ENCODE measurements around the gene ATP13A3.

ATP13A3 gene

DNA sequence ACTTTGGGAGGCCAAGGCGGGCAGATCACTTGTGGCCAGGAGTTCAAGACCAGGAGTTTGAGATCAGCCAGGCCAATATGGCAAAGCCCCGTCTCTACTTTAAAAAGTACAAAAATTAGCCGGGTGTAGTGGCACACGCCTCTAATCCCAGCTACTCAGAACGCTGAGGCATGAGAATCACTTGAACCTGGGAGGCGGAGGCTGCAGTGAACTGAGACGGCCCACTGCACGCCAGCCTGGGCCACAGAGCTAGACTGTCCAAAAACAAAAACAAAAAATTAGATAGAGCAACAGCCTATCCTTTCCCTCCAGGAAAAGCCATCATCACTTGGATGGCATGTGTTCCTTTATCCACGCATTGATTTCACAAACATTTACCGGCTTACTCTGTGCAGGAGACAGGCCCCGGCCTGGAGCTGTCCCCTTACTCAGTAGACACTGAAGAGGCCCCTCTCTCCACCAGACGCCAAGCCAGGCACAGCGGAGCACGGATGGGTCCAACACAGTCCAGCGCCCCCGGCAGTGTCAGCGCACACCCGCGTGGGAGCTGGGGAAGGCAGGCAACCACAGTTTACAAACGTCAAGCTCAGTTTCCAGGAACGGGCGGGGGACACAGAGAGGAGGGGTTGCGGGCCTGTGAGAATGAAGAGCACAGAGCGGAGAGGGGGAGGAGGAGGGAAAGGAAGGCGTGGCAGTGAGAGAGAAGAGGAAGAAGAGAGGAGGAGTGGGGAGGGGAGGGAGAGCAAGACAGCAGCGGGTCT is 90.8 kb downstream of the ATP13A3 start:
- Histone ChIP-seq H3K27me3 (ENCODE audit: control insufficient read depth in 1 of 2, insufficient read depth in 2 of 2, low read length in 2 of 2) (peaks cover 20 to 23% of the 10 kb centered on the region in 2 donors), H3K9ac (ENCODE audit: low read length in 2 of 2) (peak overlapping the region in 1 of 2 donors; percentile 64), H3K36me3 (ENCODE audit: control insufficient read depth in 2 of 2, insufficient read depth in 2 of 2, low read length in 2 of 2) (no peaks in the 10 kb centered on the region), H3K4me3 (ENCODE audit: low read length in 2 of 2) (peak overlapping the region; percentile 59 to 60), H3K9me3 (ENCODE audit: control insufficient read depth in 2 of 2, low read length in 2 of 2) (peaks cover 0 to 1% of the 10 kb centered on the region in 2 donors), H3K27ac (ENCODE audit: low read length) (no peak overlapping the region), H3K4me1 (ENCODE audit: control insufficient read depth, insufficient read depth, low read length) (peaks cover 13% of the 10 kb centered on the region)

DNA sequence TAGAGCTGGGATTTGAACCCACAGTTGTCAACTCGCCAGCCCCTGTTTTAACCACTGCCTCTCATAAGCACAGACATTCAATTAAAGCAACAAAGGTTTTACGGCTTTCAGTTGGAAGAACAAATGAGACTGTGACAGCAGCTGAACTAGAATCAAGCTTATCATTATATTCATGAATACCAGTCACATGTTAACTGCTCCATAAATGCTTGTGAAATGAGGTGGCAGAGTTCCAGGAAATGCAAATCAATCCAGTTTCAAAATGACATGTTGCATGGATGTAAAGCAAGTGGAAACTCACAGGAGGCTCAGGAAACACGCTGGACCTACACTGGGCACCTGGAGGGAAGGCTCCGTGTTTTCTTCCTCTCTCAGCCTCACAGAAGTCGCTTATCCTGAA is 91.6 kb downstream of the ATP13A3 start:
- Histone ChIP-seq H3K27me3 (ENCODE audit: control insufficient read depth in 1 of 2, insufficient read depth in 2 of 2, low read length in 2 of 2) (peaks cover 20 to 23% of the 10 kb centered on the region in 2 donors), H3K9me3 (ENCODE audit: control insufficient read depth in 2 of 2, low read length in 2 of 2) (peaks cover 3 to 4% of the 10 kb centered on the region in 2 donors), H3K27ac (ENCODE audit: low read length) (no peak overlapping the region), H3K36me3 (ENCODE audit: control insufficient read depth in 2 of 2, insufficient read depth in 2 of 2, low read length in 2 of 2) (no peaks in the 10 kb centered on the region), H3K4me3 (ENCODE audit: low read length in 2 of 2) (no peak overlapping the region), H3K9ac (ENCODE audit: low read length in 2 of 2) (no peak overlapping the region), H3K4me1 (ENCODE audit: control insufficient read depth, insufficient read depth, low read length) (peaks cover 13% of the 10 kb centered on the region)

DNA sequence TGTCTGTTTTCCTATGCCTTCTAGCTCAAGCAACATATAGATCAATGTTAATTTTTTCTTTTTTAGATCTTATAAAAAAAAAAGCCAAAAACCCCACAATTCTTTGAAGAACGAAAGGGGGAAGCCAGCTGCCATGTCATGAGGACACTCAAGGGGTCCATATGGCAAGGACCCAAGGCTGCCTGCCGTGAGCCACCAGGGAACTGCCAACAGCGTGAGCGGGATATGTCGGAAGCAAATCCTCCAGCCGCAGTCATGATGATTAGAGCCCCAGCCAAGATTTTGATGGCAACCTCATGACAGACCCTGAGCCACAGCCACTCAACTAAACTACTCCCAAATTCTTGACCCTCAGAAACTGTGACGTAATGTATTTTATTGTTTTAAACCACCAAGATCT is 94.2 kb downstream of the ATP13A3 start:
- Histone ChIP-seq H3K27me3 (ENCODE audit: control insufficient read depth in 1 of 2, insufficient read depth in 2 of 2, low read length in 2 of 2) (peaks cover 8 to 10% of the 10 kb centered on the region in 2 donors), H3K36me3 (ENCODE audit: control insufficient read depth in 2 of 2, insufficient read depth in 2 of 2, low read length in 2 of 2) (no peaks in the 10 kb centered on the region), H3K4me3 (ENCODE audit: low read length in 2 of 2) (no peak overlapping the region), H3K27ac (ENCODE audit: low read length) (no peak overlapping the region), H3K9ac (ENCODE audit: low read length in 2 of 2) (no peak overlapping the region), H3K4me1 (ENCODE audit: control insufficient read depth, insufficient read depth, low read length) (peaks cover 11% of the 10 kb centered on the region), H3K9me3 (ENCODE audit: control insufficient read depth in 2 of 2, low read length in 2 of 2) (peaks cover 3 to 4% of the 10 kb centered on the region in 2 donors)

DNA sequence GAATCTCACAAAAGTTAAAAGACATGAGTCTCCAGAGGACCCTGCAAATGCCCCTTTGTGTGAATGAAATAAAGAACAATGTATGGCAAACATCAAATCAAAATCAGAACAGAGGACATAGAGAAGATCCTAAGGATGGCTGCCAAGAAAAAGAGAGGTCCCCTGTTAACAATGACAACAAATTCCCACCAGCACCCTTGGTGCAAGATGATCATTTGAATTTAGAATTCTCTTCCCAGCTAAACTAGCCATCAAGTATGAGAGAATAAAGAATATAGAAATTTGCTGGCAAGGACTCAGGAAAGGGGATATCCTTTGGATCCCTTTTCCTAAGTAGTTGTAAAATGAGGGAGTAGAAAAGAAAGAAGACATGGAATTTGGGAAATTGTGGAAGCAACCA is 96.0 kb downstream of the ATP13A3 start:
- Histone ChIP-seq H3K27me3 (ENCODE audit: control insufficient read depth in 1 of 2, insufficient read depth in 2 of 2, low read length in 2 of 2) (peaks cover 0 to 9% of the 10 kb centered on the region in 2 donors), H3K27ac (ENCODE audit: low read length) (no peak overlapping the region), H3K4me1 (ENCODE audit: control insufficient read depth, insufficient read depth, low read length) (no peaks in the 10 kb centered on the region), H3K36me3 (ENCODE audit: control insufficient read depth in 2 of 2, insufficient read depth in 2 of 2, low read length in 2 of 2) (no peaks in the 10 kb centered on the region), H3K4me3 (ENCODE audit: low read length in 2 of 2) (no peak overlapping the region), H3K9ac (ENCODE audit: low read length in 2 of 2) (no peak overlapping the region), H3K9me3 (ENCODE audit: control insufficient read depth in 2 of 2, low read length in 2 of 2) (peaks cover 3 to 4% of the 10 kb centered on the region in 2 donors)

DNA sequence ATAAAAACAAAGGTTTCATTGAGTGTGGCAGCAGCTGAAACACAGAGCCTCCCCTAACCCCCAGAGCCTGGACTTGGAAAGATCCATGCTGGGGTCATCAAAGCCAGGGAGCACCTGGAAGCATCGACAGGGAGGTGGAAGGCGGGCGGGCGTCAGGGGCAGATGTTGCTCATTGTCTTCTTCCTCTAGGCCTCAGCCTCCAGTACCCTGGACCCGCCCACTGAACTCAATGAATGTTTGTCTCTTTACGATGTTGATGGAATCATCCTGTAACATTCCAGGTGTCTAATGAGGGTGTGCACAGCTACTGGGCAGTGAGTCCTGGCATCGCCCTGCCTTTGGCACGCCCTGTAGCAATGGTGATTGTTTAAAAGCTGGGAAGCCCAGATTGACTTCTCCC is 97.5 kb downstream of the ATP13A3 start:
- no peak overlapping the region for H3K9ac ChIP-seq (ENCODE audit: low read length in 2 of 2)
- peaks cover 0 to 5% of the 10 kb centered on the region in 2 donors for H3K27me3 ChIP-seq (ENCODE audit: control insufficient read depth in 1 of 2, insufficient read depth in 2 of 2, low read length in 2 of 2)
- H3K9me3 ChIP-seq (ENCODE audit: control insufficient read depth in 2 of 2, low read length in 2 of 2) = peaks cover 3 to 4% of the 10 kb centered on the region in 2 donors
- H3K36me3 ChIP-seq (ENCODE audit: control insufficient read depth in 2 of 2, insufficient read depth in 2 of 2, low read length in 2 of 2) = no peaks in the 10 kb centered on the region
- H3K27ac ChIP-seq (ENCODE audit: low read length) = no peak overlapping the region
- H3K4me3 ChIP-seq (ENCODE audit: low read length in 2 of 2) = no peak overlapping the region
- no peaks in the 10 kb centered on the region for H3K4me1 ChIP-seq (ENCODE audit: control insufficient read depth, insufficient read depth, low read length)

DNA sequence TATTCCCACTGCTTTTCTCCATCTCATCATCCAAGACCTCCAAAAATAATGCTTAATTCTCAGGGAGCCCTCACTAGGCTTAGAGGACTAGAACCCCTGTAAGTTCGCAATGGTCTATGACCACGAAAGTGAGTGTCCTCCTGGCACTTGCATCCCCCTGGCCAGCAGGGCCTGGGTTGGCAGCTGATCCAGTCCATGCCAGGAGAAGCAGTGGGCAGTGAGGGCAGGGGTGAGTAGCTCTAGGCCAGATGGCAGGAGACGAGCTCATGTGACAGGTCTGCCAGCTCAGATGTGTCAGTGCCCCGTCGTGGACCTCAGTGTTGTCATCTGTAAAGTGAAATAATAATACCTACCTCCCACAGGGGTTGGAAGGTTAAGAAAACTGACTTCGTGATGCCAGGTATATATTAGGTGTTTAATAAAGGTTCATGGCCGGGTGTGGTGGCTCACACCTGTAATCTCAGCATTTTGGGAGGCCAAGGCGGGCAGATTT is 98.8 kb downstream of the ATP13A3 start:
- Histone ChIP-seq H3K9ac (ENCODE audit: low read length in 2 of 2) (no peak overlapping the region), H3K27ac (ENCODE audit: low read length) (no peak overlapping the region), H3K4me1 (ENCODE audit: control insufficient read depth, insufficient read depth, low read length) (no peaks in the 10 kb centered on the region), H3K27me3 (ENCODE audit: control insufficient read depth in 1 of 2, insufficient read depth in 2 of 2, low read length in 2 of 2) (peaks cover 0 to 5% of the 10 kb centered on the region in 2 donors), H3K9me3 (ENCODE audit: control insufficient read depth in 2 of 2, low read length in 2 of 2) (peaks cover 3 to 4% of the 10 kb centered on the region in 2 donors), H3K4me3 (ENCODE audit: low read length in 2 of 2) (no peak overlapping the region), H3K36me3 (ENCODE audit: control insufficient read depth in 2 of 2, insufficient read depth in 2 of 2, low read length in 2 of 2) (no peaks in the 10 kb centered on the region)

DNA sequence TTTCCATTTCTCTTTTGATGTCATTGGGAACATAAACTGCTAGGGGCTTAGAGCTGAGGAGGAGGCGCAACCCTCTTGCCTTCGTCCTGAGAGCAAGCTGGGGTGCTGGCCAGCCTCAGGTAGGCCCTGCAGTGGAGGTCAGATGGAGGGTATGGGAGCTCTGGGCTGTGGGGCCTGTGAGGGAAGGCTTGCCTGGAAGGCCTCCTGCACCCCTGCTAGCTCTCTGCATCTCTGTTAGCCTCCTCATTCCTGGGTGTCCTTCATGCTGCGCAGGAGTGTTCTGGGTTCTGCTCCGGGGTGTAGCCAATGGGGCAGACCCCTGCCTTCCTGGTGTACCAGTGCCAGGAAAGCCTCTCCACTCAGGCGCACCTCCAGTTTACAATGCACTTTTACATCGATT is 99.5 kb downstream of the ATP13A3 start:
- no peak overlapping the region for H3K27ac ChIP-seq (ENCODE audit: low read length)
- H3K4me1 ChIP-seq (ENCODE audit: control insufficient read depth, insufficient read depth, low read length) = no peaks in the 10 kb centered on the region
- peaks cover 3 to 4% of the 10 kb centered on the region in 2 donors for H3K9me3 ChIP-seq (ENCODE audit: control insufficient read depth in 2 of 2, low read length in 2 of 2)
- peaks cover 0 to 5% of the 10 kb centered on the region in 2 donors for H3K27me3 ChIP-seq (ENCODE audit: control insufficient read depth in 1 of 2, insufficient read depth in 2 of 2, low read length in 2 of 2)
- H3K4me3 ChIP-seq (ENCODE audit: low read length in 2 of 2) = no peak overlapping the region
- H3K36me3 ChIP-seq (ENCODE audit: control insufficient read depth in 2 of 2, insufficient read depth in 2 of 2, low read length in 2 of 2) = no peaks in the 10 kb centered on the region
- H3K9ac ChIP-seq (ENCODE audit: low read length in 2 of 2) = no peak overlapping the region

DNA sequence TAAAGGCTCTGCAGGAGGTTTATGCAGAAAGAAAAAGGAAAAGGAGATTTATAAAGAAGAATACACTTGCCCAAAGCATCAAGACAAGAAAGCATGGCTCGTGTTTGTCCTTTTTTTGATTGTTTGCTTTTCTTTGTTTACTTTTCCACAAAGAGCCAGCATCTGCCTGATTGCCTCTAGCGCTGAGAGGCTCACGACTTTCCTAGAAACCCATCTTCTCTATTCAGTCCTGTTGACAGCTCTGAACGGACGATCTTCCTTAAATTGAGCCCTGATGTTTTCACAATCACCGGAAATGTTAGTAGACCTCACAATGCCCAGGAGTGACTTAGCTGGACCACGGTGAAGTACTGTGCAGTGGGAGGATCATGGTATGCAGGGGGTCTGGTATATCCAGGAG is 100.2 kb downstream of the ATP13A3 start:
- H3K4me1 ChIP-seq (ENCODE audit: control insufficient read depth, insufficient read depth, low read length) = no peaks in the 10 kb centered on the region
- H3K4me3 ChIP-seq (ENCODE audit: low read length in 2 of 2) = no peak overlapping the region
- H3K9ac ChIP-seq (ENCODE audit: low read length in 2 of 2) = no peak overlapping the region
- no peak overlapping the region for H3K27ac ChIP-seq (ENCODE audit: low read length)
- H3K36me3 ChIP-seq (ENCODE audit: control insufficient read depth in 2 of 2, insufficient read depth in 2 of 2, low read length in 2 of 2) = no peaks in the 10 kb centered on the region
- H3K27me3 ChIP-seq (ENCODE audit: control insufficient read depth in 1 of 2, insufficient read depth in 2 of 2, low read length in 2 of 2) = peaks cover 0 to 5% of the 10 kb centered on the region in 2 donors
- H3K9me3 ChIP-seq (ENCODE audit: control insufficient read depth in 2 of 2, low read length in 2 of 2) = peaks cover 3 to 4% of the 10 kb centered on the region in 2 donors

DNA sequence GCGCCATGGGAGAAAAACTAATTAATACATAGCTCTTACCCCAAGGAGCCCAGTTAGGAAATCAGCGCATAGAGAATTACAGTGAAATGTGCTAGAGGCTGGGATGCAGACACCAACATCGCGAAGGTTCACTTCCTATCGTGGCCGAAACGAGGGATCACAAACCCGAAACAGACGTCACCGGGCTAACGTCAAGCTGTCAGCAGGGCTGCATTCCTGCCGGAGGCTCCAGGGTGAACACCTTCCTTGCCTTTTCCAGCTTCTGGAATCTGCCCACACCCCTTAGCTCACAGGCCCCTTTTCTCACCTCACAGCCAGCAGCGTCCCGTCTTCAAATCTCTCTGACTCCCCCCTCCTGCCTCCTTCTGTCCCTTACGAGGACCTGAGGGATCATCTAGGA is 100.7 kb downstream of the ATP13A3 start:
- Histone ChIP-seq H3K4me3 (ENCODE audit: low read length in 2 of 2) (no peak overlapping the region), H3K9me3 (ENCODE audit: control insufficient read depth in 2 of 2, low read length in 2 of 2) (peaks cover 3 to 4% of the 10 kb centered on the region in 2 donors), H3K27me3 (ENCODE audit: control insufficient read depth in 1 of 2, insufficient read depth in 2 of 2, low read length in 2 of 2) (peaks cover 0 to 5% of the 10 kb centered on the region in 2 donors), H3K9ac (ENCODE audit: low read length in 2 of 2) (no peak overlapping the region), H3K27ac (ENCODE audit: low read length) (no peak overlapping the region), H3K4me1 (ENCODE audit: control insufficient read depth, insufficient read depth, low read length) (no peaks in the 10 kb centered on the region), H3K36me3 (ENCODE audit: control insufficient read depth in 2 of 2, insufficient read depth in 2 of 2, low read length in 2 of 2) (no peaks in the 10 kb centered on the region)

DNA sequence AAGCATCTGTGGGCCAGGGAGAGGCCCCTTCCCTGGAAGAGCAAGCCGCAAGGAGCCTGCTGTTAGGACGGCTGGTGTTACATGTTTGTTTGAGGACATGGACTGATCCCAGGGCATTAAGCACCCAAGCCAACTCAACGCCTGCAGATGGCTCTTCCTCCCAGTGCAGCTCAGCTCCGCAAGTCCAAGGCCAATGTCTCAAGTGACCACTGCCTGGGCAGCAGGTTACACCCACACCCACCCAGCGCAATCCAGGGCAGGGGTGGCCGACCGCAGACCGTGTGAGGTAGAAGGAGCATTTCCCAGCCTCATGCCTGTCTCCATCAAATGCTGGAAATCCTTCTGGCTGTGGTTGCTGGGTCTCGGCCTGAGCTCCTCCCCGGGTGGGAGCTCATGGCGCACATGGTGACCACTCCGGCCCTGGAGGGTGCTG is 102.2 kb downstream of the ATP13A3 start:
- Histone ChIP-seq H3K36me3 (ENCODE audit: control insufficient read depth in 2 of 2, insufficient read depth in 2 of 2, low read length in 2 of 2) (no peaks in the 10 kb centered on the region), H3K27ac (ENCODE audit: low read length) (no peak overlapping the region), H3K9me3 (ENCODE audit: control insufficient read depth in 2 of 2, low read length in 2 of 2) (no peaks in the 10 kb centered on the region), H3K4me1 (ENCODE audit: control insufficient read depth, insufficient read depth, low read length) (no peaks in the 10 kb centered on the region), H3K9ac (ENCODE audit: low read length in 2 of 2) (no peak overlapping the region), H3K4me3 (ENCODE audit: low read length in 2 of 2) (no peak overlapping the region), H3K27me3 (ENCODE audit: control insufficient read depth in 1 of 2, insufficient read depth in 2 of 2, low read length in 2 of 2) (peaks cover 0 to 10% of the 10 kb centered on the region in 2 donors)

DNA sequence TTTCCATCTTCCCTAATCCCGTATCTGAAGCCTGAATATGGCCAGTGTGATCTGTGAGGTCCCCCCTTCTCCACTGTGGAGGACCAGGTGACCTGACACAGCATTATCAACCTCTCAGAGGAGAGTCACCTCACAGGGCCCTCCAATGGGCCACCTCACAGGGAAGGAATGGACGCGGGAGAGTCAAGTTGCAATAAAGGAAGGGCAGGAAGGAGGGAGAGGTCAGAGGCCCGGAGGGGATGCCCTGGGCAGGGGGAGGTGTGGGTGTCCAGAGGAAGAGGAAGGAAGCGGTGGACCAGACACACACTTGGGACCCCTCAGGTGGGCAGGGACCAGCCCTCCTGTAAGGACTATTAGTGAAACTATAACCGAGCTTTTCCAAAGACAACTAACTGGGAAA is 102.6 kb downstream of the ATP13A3 start:
- Histone ChIP-seq H3K9me3 (ENCODE audit: control insufficient read depth in 2 of 2, low read length in 2 of 2) (no peaks in the 10 kb centered on the region), H3K27ac (ENCODE audit: low read length) (no peak overlapping the region), H3K4me3 (ENCODE audit: low read length in 2 of 2) (no peak overlapping the region), H3K4me1 (ENCODE audit: control insufficient read depth, insufficient read depth, low read length) (no peaks in the 10 kb centered on the region), H3K9ac (ENCODE audit: low read length in 2 of 2) (no peak overlapping the region), H3K27me3 (ENCODE audit: control insufficient read depth in 1 of 2, insufficient read depth in 2 of 2, low read length in 2 of 2) (peaks cover 0 to 10% of the 10 kb centered on the region in 2 donors), H3K36me3 (ENCODE audit: control insufficient read depth in 2 of 2, insufficient read depth in 2 of 2, low read length in 2 of 2) (no peaks in the 10 kb centered on the region)

Measured in stomach smooth muscle (tissue), 2 donors.